RPMI7951 (cell line): ENCODE measurements around the gene MAP3K20. TPM values are rescaled to one million over a fixed set of nuclear protein-coding genes. Genes with fewer than 3 reads are reported as not detected.
"Not testable (repeated sequence)": the region's sequence is repeated elsewhere in the genome, so short reads cannot be mapped to it uniquely, and the experiment has no call there.

Source experiments
- DNase-seq: peaks from one replicate; pipeline ENCODE4 v3.0.0-alpha.2; 2012; ENCODE audit warnings: low read depth
- total RNA-seq: library from RNA; depleted of rRNA; stranded (reverse); fragments of >200 nt; shearing (Covaris generic); gene quantifications from 2 replicates; pipeline ENCODE4 v1.2.3, GENCODE V29; 2014

Gene MAP3K20
- total RNA-seq, 1 experiment from 2014 or later: 46.0 TPM

GRCh38 chr2:173159791-173160463 is 84.3 kb downstream of the MAP3K20 start:
- peak; percentile 89 for DNase-seq

DNA sequence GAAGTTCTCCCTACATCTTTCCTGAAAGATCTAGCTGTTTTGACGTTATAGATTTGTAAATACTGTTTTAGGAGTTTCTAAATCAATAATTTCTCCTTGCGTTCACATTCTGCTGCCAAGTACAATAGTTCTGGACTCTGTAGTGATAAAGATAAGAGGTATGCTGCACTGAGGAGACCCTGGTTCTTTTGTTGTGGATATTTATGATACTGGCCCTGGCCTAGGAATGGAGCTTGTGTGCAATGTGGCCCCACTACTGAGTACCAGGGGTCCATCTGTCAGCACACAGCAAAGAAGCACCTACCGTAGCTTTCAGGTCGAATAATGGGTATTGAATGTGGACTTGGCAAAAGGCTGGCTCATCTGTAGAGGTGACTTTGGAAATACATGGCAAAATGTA is 85.0 kb downstream of the MAP3K20 start:
- DNase-seq: no peak

GRCh38 chr2:173161040-173161439 is 85.4 kb downstream of the MAP3K20 start:
- DNase-seq: peak; percentile 29

DNA sequence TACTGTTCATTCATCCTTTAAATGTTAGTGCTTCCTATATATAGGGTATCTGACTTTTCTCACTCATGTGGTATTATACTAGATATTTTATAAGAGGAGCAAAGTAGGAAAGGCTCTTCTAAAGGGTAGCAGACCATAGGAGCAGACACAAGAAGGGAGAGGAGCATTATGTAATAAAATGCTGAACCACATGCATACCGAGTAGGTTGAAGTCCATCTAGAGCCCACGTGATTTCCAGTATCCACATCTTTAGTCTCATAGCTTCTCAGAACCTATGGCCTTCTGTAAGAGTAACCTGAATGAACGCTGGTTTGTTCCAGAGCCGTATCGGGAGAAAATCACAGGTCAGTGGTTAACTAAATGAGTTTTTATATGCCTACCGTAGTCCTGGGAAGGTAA is 85.9 kb downstream of the MAP3K20 start:
- DNase-seq: no peak

GRCh38 chr2:173163357-173163756 is 87.7 kb downstream of the MAP3K20 start:
- DNase-seq: not testable (repeated sequence)

- DNase-seq: no peak
Measured at GRCh38 chr2:173164396-173164795, 88.8 kb downstream of the MAP3K20 start.

- no peak for DNase-seq
Measured at GRCh38 chr2:173165443-173166238, 90.0 kb downstream of the MAP3K20 start.

DNA sequence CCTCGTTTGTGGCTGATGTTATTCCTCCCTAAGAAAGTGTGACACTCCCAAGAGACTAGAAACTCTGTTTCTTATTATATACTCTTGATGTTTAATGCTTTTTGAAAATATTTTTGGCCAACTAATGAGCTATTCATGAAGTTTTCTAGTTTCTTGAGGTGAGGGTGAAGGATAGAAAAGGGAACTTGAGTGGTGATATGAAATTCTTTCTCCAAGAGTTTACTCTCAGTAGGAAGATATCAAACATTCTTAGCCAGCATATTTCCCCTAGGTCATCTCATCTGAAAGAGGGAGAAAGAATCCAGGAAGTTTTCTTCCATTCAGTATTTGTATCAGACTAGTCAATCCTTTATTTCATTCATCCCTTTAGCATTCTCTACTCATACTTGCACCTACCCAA is 95.7 kb downstream of the MAP3K20 start:
- DNase-seq: no peak

DNA sequence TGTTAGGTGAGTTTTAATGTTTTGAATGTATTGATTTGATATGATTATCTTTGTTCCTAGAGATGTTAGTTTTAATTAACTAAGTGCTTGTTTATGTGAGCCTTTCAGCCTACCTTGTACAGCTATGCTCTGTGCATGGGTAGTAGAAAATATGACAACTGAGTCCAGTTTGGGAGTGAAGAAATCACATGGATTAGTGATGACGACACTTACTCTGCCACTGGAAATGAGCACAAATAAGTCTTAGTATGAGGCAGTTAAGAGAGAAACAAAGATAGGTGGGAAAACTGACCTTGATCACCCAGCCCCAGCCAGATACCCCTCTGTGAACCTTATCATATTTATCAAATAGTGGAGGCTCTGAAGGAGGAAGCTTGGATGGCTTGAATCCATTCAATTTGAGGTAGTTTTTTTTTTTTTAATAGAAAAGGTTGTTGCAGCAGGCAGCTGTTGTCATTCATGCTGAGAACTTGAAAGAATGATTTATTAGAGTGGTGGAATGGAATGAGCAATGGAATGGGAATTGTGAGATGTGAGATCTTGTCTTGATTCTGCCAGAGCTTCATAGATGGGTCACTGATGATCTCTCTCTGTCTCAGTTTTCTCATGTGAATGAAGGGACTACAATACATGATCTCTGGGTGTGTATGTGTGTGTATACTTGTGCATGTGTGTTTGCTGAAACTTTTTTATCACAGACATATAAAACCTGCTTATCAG is 96.4 kb downstream of the MAP3K20 start:
- DNase-seq: no peak

- DNase-seq: not testable (repeated sequence)
Measured at GRCh38 chr2:173174339-173174738, 98.7 kb downstream of the MAP3K20 start.

- DNase-seq: no peak
Measured at GRCh38 chr2:173175222-173175621, 99.6 kb downstream of the MAP3K20 start.

DNA sequence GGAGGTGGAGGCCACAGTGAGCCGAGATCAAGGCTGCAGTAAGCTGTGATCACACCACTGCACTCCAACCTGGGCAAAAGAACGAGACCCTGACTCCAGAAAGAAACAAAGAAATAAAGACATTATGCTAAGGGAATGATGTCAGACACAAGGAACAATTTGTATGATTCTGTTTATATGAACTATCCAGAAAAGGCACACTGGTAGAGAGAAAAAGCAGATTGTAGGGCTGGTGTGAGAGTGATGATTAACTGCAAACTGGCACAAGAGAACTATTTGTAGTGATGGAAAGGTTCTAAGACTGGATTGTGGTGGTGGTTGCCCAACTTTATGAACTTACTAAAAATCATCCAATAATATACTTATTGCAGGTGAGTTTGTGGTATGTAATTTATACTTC is 106.3 kb downstream of the MAP3K20 start:
- DNase-seq: no peak

DNA sequence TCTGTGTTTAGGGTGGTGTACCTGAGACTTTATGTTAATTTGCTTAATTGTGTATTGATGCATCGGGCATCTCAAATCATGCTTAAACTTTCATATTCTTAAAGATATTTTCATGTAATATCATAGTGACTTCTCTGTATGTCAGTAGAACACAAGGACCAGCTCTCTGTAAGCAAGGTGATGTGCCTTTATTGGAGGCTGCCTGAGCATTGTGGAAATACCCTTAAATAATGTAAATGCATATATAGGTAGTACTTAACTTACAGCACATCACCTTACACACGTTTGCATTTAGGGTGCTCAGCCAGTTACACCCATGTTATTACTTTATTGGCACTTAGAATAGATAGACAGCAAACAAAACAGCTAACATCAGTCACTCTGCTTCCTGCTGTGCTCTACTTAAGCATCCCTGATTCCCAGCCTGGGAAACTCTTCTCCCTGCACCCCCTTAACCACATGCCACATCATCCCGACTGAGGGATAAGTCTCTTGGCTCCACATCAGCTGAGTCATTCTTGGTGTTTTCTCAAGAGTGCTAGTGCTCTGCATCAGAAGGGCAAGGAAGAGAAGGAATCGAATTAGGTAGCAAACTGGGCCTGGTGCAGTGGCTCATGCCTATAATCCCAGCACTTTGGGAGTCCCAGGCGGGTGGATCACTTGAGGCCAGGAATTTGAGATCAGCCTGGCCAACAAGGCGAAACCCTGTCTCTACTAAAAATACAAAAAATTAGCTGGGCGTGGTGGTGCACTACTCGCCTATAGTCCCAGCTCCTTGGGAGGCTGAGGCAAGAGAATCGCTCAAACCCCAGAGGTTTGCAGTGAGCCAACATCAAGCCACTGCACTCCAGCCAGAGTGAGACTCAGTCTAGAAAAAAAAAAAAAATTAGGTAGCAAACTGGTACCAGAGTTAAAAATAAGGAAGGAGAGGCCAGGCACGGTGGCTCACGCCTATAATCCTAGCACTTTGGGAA is 108.7 kb downstream of the MAP3K20 start:
- peak; percentile 98 for DNase-seq

DNA sequence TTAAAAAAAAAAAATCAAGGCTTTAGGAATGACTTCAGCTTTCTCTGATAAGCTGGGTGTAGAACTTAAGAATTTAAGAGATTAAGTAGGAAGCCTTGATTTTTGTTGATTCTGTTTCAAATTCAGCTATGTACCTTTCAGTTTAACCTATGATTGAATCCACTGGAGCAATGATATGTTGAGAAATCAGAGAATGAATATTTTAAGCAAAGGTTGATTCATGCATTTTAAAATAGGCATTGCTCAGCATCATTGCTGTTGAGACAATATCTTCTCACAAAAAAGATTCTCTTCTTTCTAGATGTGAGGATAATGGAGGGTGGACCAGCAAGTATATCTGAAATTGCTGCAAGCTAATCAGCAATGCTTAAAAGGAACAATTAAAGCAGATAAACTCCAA is 109.8 kb downstream of the MAP3K20 start:
- no peak for DNase-seq

- DNase-seq: peak; percentile 24
Measured at GRCh38 chr2:173187941-173188788, 112.5 kb downstream of the MAP3K20 start.

DNA sequence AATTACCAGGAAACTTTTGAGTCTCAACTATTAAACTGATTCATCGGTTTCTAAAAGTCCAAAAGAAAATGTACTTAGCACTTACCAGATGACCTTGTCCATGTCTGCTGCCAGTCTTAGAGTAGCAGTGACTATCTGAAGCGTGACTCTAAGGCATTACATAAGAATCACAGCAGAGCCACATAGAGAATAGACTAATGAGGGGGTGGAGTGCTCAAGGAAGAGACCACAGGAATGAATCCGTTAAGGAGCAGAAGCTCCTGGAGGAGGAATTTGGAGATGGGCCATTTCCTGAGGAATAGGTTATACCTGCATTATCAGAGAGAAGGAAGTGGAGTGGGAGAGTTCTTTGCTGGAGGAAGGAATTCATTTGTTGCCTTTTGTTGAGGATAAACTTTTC is 116.0 kb downstream of the MAP3K20 start:
- peak; percentile 28 for DNase-seq

DNA sequence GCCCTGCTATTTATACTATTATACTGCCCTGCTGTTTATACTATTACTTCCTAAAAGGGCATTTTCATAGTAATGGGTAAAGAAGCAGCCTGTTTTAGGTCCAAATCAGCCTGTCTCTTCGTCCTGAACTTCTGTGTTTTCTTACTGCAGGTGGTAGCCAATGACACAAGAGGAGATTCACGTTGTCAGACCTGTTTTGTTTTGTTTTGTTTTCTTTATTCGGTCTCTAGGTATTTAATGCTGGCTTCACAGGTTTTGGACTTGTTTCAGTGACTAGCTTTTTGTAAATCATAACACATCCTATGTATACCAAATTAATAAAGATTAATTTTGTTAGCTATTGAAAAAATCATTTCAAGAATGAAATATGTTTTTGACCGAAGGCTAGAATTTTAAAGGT is 116.4 kb downstream of the MAP3K20 start:
- no peak for DNase-seq

DNA sequence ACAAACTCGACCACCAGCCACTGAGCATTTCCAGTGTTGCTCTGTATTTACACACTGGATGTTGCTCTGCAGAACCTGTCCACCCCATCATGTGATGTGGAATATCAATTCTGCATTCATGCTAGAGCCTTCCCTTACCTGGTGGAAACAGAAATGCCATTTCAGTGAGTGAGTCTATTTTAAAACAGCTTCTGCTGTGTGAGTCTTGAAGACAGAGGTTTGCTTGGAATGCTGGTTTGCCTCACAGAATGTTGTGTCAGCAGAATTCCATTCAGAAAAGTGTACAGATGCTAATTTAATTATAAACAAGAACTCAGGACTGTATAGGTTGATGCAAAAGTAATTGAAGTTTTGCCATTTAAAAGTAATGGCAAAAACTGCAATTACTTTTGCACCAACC is 118.3 kb downstream of the MAP3K20 start:
- no peak for DNase-seq

- DNase-seq: no peak
Measured at GRCh38 chr2:173195100-173195499, 119.5 kb downstream of the MAP3K20 start.

DNA sequence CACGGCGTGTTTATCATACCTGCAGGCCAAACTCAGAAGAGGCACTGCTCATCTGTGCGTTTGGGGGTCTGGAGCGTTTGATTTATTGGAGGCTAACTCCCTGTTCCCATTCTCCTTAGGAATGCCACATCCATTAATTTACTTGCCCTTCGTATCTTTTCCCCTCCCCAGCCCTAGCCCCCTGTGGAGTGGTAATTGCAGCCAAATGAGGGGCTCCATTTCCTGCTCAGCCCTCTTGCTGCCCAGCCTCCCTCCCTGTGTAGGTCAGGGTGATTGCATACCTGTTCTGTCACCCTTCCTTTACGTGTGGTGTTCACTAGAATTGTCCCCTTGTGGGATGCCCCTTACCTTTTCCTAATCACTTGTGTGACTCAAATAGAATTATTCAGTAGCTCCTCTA is 120.4 kb downstream of the MAP3K20 start:
- DNase-seq: no peak

- no peak for DNase-seq
Measured at GRCh38 chr2:173196638-173197037, 121.0 kb downstream of the MAP3K20 start.
